H9 (cell line): ENCODE results near the gene SLC9A9. TPM values are rescaled to one million over a fixed set of nuclear protein-coding genes. Genes with fewer than 3 reads are reported as not detected.

Experiments used
- DNase-seq: peaks from one replicate; pipeline ENCODE4 v3.0.0-alpha.2; 2017
- H2AFZ ChIP-seq: one replicate; pipeline ENCODE4 v1.6.1; 2013; ENCODE audit warnings: mild to moderate bottlenecking, low read length, control low read depth, moderate library complexity
- H2AK5ac ChIP-seq: 2 replicates; pipeline ENCODE4 v1.6.1; 2013; ENCODE audit warnings: low read length, control low read depth, mixed read lengths; ENCODE audit not compliant: insufficient read length
- H2BK120ac ChIP-seq: one replicate; pipeline ENCODE4 v1.6.1; 2013; ENCODE audit warnings: low read depth, mild to moderate bottlenecking, low read length, control low read depth, inconsistent platforms; ENCODE audit not compliant: poor library complexity, severe bottlenecking
- H2BK12ac ChIP-seq: 2 replicates; pipeline ENCODE4 v1.6.1; 2013; ENCODE audit warnings: low read length, control low read depth, mixed read lengths, low read depth; ENCODE audit not compliant: insufficient read length
- H2BK15ac ChIP-seq: 2 replicates; pipeline ENCODE4 v1.6.1; 2013; ENCODE audit warnings: low read depth, low read length, control low read depth
- H2BK20ac ChIP-seq: one replicate; pipeline ENCODE4 v1.6.1; 2013; ENCODE audit warnings: low read depth, mild to moderate bottlenecking, low read length, control low read depth, inconsistent platforms; ENCODE audit not compliant: poor library complexity, severe bottlenecking
- H2BK5ac ChIP-seq: 2 replicates; pipeline ENCODE4 v1.6.1; 2013; ENCODE audit warnings: low read length, control low read depth, mixed read lengths; ENCODE audit not compliant: insufficient read length
- H3K14ac ChIP-seq: 2 replicates; pipeline ENCODE4 v1.6.1; 2013; ENCODE audit warnings: low read length, control low read depth; ENCODE audit not compliant: insufficient read depth
- H3K18ac ChIP-seq: 2 replicates; pipeline ENCODE4 v1.6.1; 2013; ENCODE audit warnings: low read depth, mild to moderate bottlenecking, mixed read lengths, low read length, control low read depth; ENCODE audit not compliant: insufficient read length
- H3K23ac ChIP-seq: 2 replicates; pipeline ENCODE4 v1.6.1; 2013; ENCODE audit warnings: low read length, control low read depth, mixed read lengths, low read depth; ENCODE audit not compliant: insufficient read length
- H3K23me2 ChIP-seq: 2 replicates; pipeline ENCODE4 v1.6.1; 2013; ENCODE audit warnings: low read depth, mild to moderate bottlenecking, mixed read lengths, low read length, control low read depth; ENCODE audit not compliant: insufficient read length, poor library complexity, severe bottlenecking
- H3K27ac ChIP-seq: 2 replicates; pipeline ENCODE4 v1.5.1; 2013; ENCODE audit warnings: low read length, control low read depth, mixed read lengths, low read depth; ENCODE audit not compliant: insufficient read length
- H3K27me3 ChIP-seq: 2 replicates; pipeline ENCODE4 v1.6.1; 2013; ENCODE audit warnings: low read length, control low read depth, inconsistent platforms; ENCODE audit not compliant: insufficient read depth
- H3K4ac ChIP-seq: 2 replicates; pipeline ENCODE4 v1.6.1; 2013; ENCODE audit warnings: low read depth, mild to moderate bottlenecking, control low read depth, inconsistent platforms, low read length, moderate library complexity
- H3K4me1 ChIP-seq: 2 replicates; pipeline ENCODE4 v1.6.1; 2013; ENCODE audit warnings: low read length, control low read depth, inconsistent platforms; ENCODE audit not compliant: insufficient read depth
- H3K4me2 ChIP-seq: 2 replicates; pipeline ENCODE4 v1.6.1; 2013; ENCODE audit warnings: low read length, control low read depth, mixed read lengths; ENCODE audit not compliant: insufficient read length, insufficient read depth
- H3K56ac ChIP-seq: 2 replicates; pipeline ENCODE4 v1.6.1; 2013; ENCODE audit warnings: low read depth, mild to moderate bottlenecking, mixed read lengths, low read length, control low read depth; ENCODE audit not compliant: insufficient read length
- H3K79me1 ChIP-seq: 2 replicates; pipeline ENCODE4 v1.6.1; 2013; ENCODE audit warnings: low read depth, mild to moderate bottlenecking, moderate library complexity, low read length, control low read depth, inconsistent platforms; ENCODE audit not compliant: insufficient read depth, poor library complexity, severe bottlenecking
- H3K79me2 ChIP-seq: 2 replicates; pipeline ENCODE4 v1.6.1; 2013; ENCODE audit warnings: low read length, control low read depth, inconsistent platforms; ENCODE audit not compliant: insufficient read depth
- H3K9ac ChIP-seq: 2 replicates; pipeline ENCODE4 v1.6.1; 2013; ENCODE audit warnings: low read length, control low read depth, mixed read lengths; ENCODE audit not compliant: insufficient read length; ENCODE audit errors: extremely low read depth
- H3K9me3 ChIP-seq: one replicate; pipeline ENCODE4 v1.6.1; 2013; ENCODE audit warnings: low read depth, low read length, inconsistent platforms; ENCODE audit not compliant: control insufficient read depth
- H3T11ph ChIP-seq: one replicate; pipeline ENCODE4 v1.6.1; 2013; ENCODE audit warnings: mild to moderate bottlenecking, low read length, control low read depth, inconsistent platforms
- H4K20me1 ChIP-seq: one replicate; pipeline ENCODE4 v1.6.1; 2013; ENCODE audit not compliant: control insufficient read depth, insufficient read length, insufficient read depth
- H4K5ac ChIP-seq: 2 replicates; pipeline ENCODE4 v1.6.1; 2013; ENCODE audit warnings: low read depth, mild to moderate bottlenecking, mixed read lengths, low read length, control low read depth; ENCODE audit not compliant: insufficient read length
- H4K8ac ChIP-seq: replicated peaks from 2 replicates; pipeline ENCODE4 v1.6.1; 2013; ENCODE audit warnings: low read length, control low read depth, mixed read lengths, low read depth; ENCODE audit not compliant: insufficient read length
- H4K91ac ChIP-seq: 2 replicates; pipeline ENCODE4 v1.6.1; 2013; ENCODE audit warnings: low read depth, mild to moderate bottlenecking, moderate library complexity, mixed read lengths, low read length, control low read depth; ENCODE audit not compliant: insufficient read length
- H3K27ac Mint-ChIP-seq, 3 experiments: 2 replicates in 2 of 3; 3 replicates in 1 of 3; pipeline ENCODE4 v1.8.0; 2020 to 2021; ENCODE audit warnings: mixed read lengths in 3 of 3, mild to moderate bottlenecking in 1 of 3, moderate library complexity in 1 of 3
- H3K27me3 Mint-ChIP-seq: 2 replicates; pipeline ENCODE4 v1.8.0; 2021; ENCODE audit warnings: low read depth, mild to moderate bottlenecking, moderate library complexity, mixed read lengths
- H3K36me3 Mint-ChIP-seq, 3 experiments: 2 replicates in 2 of 3; 3 replicates in 1 of 3; pipeline ENCODE4 v1.8.0; 2020 to 2021; ENCODE audit warnings: low read depth in 3 of 3, mixed read lengths in 3 of 3; ENCODE audit not compliant: insufficient read depth in 1 of 3
- H3K4me1 Mint-ChIP-seq, 2 experiments: 2 replicates each; pipeline ENCODE4 v1.8.0; 2020; ENCODE audit warnings: mixed read lengths in 2 of 2
- H3K4me3 Mint-ChIP-seq, 2 experiments: 2 replicates in 1 of 2; 3 replicates in 1 of 2; pipeline ENCODE4 v1.8.0; 2020 to 2021; ENCODE audit warnings: mild to moderate bottlenecking in 2 of 2, mixed read lengths in 2 of 2, moderate library complexity in 1 of 2
- H3K9me3 Mint-ChIP-seq, 2 experiments: 2 replicates in 1 of 2; 3 replicates in 1 of 2; pipeline ENCODE4 v1.8.0; 2020; ENCODE audit warnings: mild to moderate bottlenecking in 2 of 2, mixed read lengths in 2 of 2, moderate library complexity in 1 of 2
- WGBS: extraction: QIAGEN DNeasy Blood & Tissue Kit; methylation state at CpG from one replicate; pipeline ENCODE4 v1.1.7; 2013; ENCODE audit warnings: missing lambda C conversion rate, low lambda C conversion rate, mixed read lengths; ENCODE audit not compliant: insufficient read length; ENCODE audit errors: extremely low coverage; 5-methylcytosine and 5-hydroxymethylcytosine counted together
- total RNA-seq: library from RNA; stranded (reverse); gene quantifications from 2 replicates; pipeline ENCODE4 v1.2.1, GENCODE V29; 2021
- TF ChIP-seq, protein P1 (sequence below): fragments of 200-600 bp; sonication (generic); conservative IDR thresholded peaks from 3 replicates; pipeline ENCODE4 v1.8.0; 2021; ENCODE audit warnings: antibody characterized with exemption, mild to moderate bottlenecking

Gene SLC9A9
- total RNA-seq, 1 experiment from 2014 or later = 0.35 TPM

DNA sequence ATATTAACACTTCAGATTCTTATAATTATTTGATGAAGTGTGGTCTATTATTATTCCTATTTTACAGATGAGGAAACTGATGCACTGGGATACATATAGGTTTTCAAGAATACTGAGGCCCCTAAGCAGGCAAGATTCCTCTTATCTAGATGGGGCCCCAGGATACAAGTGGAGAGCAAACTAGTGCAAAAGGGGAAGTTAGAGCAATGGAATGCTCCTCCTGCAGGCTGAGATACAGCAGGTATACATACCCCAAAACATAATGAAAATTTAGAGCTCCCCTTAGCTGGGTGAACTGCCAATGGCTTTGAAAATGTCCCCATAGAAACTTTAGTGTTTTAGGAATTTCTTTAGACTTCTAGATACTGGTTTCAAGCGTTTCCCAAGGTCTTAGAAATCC is 481.6 kb downstream of the SLC9A9 start:
- Histone ChIP-seq H4K91ac (no peak overlapping the region), H3T11ph (no peak overlapping the region), H3K27ac (no peak overlapping the region), H2AFZ (no peak overlapping the region), H2BK20ac (no peak overlapping the region), H3K56ac (no peak overlapping the region), H2BK5ac (no peak overlapping the region), H3K79me2 (no peaks in the 10 kb centered on the region), H3K79me1 (no peaks in the 10 kb centered on the region), H2AK5ac (no peak overlapping the region), H3K9ac (no peak overlapping the region), H3K23ac (no peak overlapping the region), H4K20me1 (no peaks in the 10 kb centered on the region), H2BK12ac (no peak overlapping the region), H3K27me3 (no peaks in the 10 kb centered on the region), H3K9me3 (no peaks in the 10 kb centered on the region), H4K5ac (no peak overlapping the region), H3K4ac (no peak overlapping the region), H2BK120ac (no peak overlapping the region), H2BK15ac (no peak overlapping the region), H4K8ac (no peak overlapping the region), H3K4me2 (no peak overlapping the region), H3K18ac (no peak overlapping the region), H3K14ac (no peak overlapping the region), H3K4me1 (no peaks in the 10 kb centered on the region), H3K23me2 (no peaks in the 10 kb centered on the region)
- Mint-ChIP-seq H3K9me3 (no peaks in the 10 kb centered on the region), H3K4me1 (peaks cover 0 to 4% of the 10 kb centered on the region in 2 experiments; a peak in 2 of 4 replicates), H3K36me3 (no peaks in the 10 kb centered on the region), H3K4me3 (no peak overlapping the region), H3K27ac (no peak overlapping the region), H3K27me3 (no peaks in the 10 kb centered on the region)
- DNase-seq = no peak
- no CpG with 5 or more reads among the region's 1 CpG for WGBS
- TF ChIP-seq, protein P1, sequence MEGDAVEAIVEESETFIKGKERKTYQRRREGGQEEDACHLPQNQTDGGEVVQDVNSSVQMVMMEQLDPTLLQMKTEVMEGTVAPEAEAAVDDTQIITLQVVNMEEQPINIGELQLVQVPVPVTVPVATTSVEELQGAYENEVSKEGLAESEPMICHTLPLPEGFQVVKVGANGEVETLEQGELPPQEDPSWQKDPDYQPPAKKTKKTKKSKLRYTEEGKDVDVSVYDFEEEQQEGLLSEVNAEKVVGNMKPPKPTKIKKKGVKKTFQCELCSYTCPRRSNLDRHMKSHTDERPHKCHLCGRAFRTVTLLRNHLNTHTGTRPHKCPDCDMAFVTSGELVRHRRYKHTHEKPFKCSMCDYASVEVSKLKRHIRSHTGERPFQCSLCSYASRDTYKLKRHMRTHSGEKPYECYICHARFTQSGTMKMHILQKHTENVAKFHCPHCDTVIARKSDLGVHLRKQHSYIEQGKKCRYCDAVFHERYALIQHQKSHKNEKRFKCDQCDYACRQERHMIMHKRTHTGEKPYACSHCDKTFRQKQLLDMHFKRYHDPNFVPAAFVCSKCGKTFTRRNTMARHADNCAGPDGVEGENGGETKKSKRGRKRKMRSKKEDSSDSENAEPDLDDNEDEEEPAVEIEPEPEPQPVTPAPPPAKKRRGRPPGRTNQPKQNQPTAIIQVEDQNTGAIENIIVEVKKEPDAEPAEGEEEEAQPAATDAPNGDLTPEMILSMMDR = no peak
